ENCODE data around the gene BTRC.

The BTRC gene

GRCh38 chr10:101595591-101596433 lies 241.8 kb downstream of the BTRC start:
- no peak for DNase-seq

DNA sequence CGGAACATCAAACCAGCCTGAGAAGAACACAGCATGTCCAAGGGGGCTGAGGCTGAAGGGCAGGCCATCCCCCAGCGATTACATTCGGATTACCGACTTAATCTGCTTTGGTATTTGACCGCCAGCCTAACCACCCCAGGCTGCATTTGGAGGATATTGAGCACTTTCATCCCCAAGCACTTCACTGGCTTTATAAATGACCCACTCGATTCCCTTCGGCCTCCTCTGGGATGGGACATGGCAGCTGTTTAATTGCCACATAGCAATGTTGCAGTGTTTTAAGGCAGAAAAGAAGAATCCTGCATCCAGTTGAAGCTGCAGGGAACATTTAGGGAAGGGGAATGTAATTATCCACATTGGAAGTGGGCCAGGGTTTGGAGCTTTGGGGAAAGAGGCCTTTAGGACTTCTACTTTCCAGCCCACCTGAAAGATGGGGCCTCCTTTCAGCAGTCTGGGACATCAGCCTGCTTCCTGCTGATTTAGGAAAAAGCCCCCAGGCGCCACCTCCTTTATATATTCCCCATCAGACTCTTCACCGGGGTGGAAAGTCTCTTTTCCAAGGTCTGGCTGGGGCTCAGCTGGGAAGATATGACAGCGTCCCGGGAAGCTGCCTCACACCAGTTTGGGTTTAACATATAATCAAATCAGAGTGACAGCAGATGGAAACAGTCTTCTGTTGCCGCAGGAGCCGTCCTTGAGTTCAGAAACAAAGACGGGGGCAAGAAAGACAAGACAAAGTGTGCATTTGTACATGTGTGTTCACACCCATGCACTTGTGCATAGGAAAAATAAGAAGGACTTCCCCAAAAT lies 243.3 kb downstream of the BTRC start:
- DNase-seq, result no peak

GRCh38 chr10:101601541-101601940 lies 247.6 kb downstream of the BTRC start:
- DNase-seq, result no peak

DNA sequence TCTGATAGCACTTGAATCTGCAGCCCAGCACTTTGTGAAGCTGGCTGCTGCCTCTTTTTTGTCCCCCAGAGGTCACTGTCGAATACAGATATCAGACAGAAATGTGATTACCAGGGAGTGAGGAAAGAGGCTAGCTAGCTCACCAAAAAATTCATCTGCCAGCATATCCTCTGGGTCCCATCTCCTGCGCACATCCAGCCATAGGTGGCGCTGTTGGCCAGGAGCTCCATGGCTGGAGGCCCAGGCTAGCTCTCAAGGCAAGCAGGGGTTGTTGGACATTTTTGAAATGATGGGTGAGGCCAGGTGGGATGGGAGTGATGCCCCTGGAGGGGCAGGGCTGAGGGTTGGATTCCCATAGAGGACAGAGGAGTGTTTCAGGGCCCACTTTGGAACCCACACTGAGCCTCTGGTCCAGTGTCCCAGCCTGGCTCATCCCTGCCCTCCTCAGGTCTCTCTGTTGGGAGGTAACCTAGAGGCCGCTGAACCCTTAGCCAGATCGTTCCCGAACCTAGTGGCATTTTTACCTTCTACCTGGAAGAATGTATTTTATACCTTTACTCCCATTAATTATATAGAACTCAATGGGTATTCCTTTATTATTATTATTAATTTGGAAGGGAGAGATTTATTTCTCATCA lies 248.9 kb downstream of the BTRC start:
- DNase-seq, result peak; percentile 73

Data from GDM1 (cell line).